H9 (cell line): ENCODE measurements around the gene SCGB2B2. TPM values are rescaled to one million over a fixed set of nuclear protein-coding genes. Genes with fewer than 3 reads are reported as not detected.

Experiments
- DNase-seq: peaks from one replicate; pipeline ENCODE4 v3.0.0-alpha.2; 2017
- H2AFZ ChIP-seq: one replicate; pipeline ENCODE4 v1.6.1; 2013; ENCODE audit warnings: mild to moderate bottlenecking, low read length, control low read depth, moderate library complexity
- H2AK5ac ChIP-seq: 2 replicates; pipeline ENCODE4 v1.6.1; 2013; ENCODE audit warnings: low read length, control low read depth, mixed read lengths; ENCODE audit not compliant: insufficient read length
- H2BK120ac ChIP-seq: one replicate; pipeline ENCODE4 v1.6.1; 2013; ENCODE audit warnings: low read depth, mild to moderate bottlenecking, low read length, control low read depth, inconsistent platforms; ENCODE audit not compliant: poor library complexity, severe bottlenecking
- H2BK12ac ChIP-seq: 2 replicates; pipeline ENCODE4 v1.6.1; 2013; ENCODE audit warnings: low read length, control low read depth, mixed read lengths, low read depth; ENCODE audit not compliant: insufficient read length
- H2BK15ac ChIP-seq: 2 replicates; pipeline ENCODE4 v1.6.1; 2013; ENCODE audit warnings: low read depth, low read length, control low read depth
- H2BK20ac ChIP-seq: one replicate; pipeline ENCODE4 v1.6.1; 2013; ENCODE audit warnings: low read depth, mild to moderate bottlenecking, low read length, control low read depth, inconsistent platforms; ENCODE audit not compliant: poor library complexity, severe bottlenecking
- H2BK5ac ChIP-seq: 2 replicates; pipeline ENCODE4 v1.6.1; 2013; ENCODE audit warnings: low read length, control low read depth, mixed read lengths; ENCODE audit not compliant: insufficient read length
- H3K14ac ChIP-seq: 2 replicates; pipeline ENCODE4 v1.6.1; 2013; ENCODE audit warnings: low read length, control low read depth; ENCODE audit not compliant: insufficient read depth
- H3K18ac ChIP-seq: 2 replicates; pipeline ENCODE4 v1.6.1; 2013; ENCODE audit warnings: low read depth, mild to moderate bottlenecking, mixed read lengths, low read length, control low read depth; ENCODE audit not compliant: insufficient read length
- H3K23ac ChIP-seq: 2 replicates; pipeline ENCODE4 v1.6.1; 2013; ENCODE audit warnings: low read length, control low read depth, mixed read lengths, low read depth; ENCODE audit not compliant: insufficient read length
- H3K23me2 ChIP-seq: 2 replicates; pipeline ENCODE4 v1.6.1; 2013; ENCODE audit warnings: low read depth, mild to moderate bottlenecking, mixed read lengths, low read length, control low read depth; ENCODE audit not compliant: insufficient read length, poor library complexity, severe bottlenecking
- H3K27ac ChIP-seq: 2 replicates; pipeline ENCODE4 v1.5.1; 2013; ENCODE audit warnings: low read length, control low read depth, mixed read lengths, low read depth; ENCODE audit not compliant: insufficient read length
- H3K27me3 ChIP-seq: 2 replicates; pipeline ENCODE4 v1.6.1; 2013; ENCODE audit warnings: low read length, control low read depth, inconsistent platforms; ENCODE audit not compliant: insufficient read depth
- H3K4ac ChIP-seq: 2 replicates; pipeline ENCODE4 v1.6.1; 2013; ENCODE audit warnings: low read depth, mild to moderate bottlenecking, control low read depth, inconsistent platforms, low read length, moderate library complexity
- H3K4me1 ChIP-seq: 2 replicates; pipeline ENCODE4 v1.6.1; 2013; ENCODE audit warnings: low read length, control low read depth, inconsistent platforms; ENCODE audit not compliant: insufficient read depth
- H3K4me2 ChIP-seq: 2 replicates; pipeline ENCODE4 v1.6.1; 2013; ENCODE audit warnings: low read length, control low read depth, mixed read lengths; ENCODE audit not compliant: insufficient read length, insufficient read depth
- H3K56ac ChIP-seq: 2 replicates; pipeline ENCODE4 v1.6.1; 2013; ENCODE audit warnings: low read depth, mild to moderate bottlenecking, mixed read lengths, low read length, control low read depth; ENCODE audit not compliant: insufficient read length
- H3K79me1 ChIP-seq: 2 replicates; pipeline ENCODE4 v1.6.1; 2013; ENCODE audit warnings: low read depth, mild to moderate bottlenecking, moderate library complexity, low read length, control low read depth, inconsistent platforms; ENCODE audit not compliant: insufficient read depth, poor library complexity, severe bottlenecking
- H3K79me2 ChIP-seq: 2 replicates; pipeline ENCODE4 v1.6.1; 2013; ENCODE audit warnings: low read length, control low read depth, inconsistent platforms; ENCODE audit not compliant: insufficient read depth
- H3K9ac ChIP-seq: 2 replicates; pipeline ENCODE4 v1.6.1; 2013; ENCODE audit warnings: low read length, control low read depth, mixed read lengths; ENCODE audit not compliant: insufficient read length; ENCODE audit errors: extremely low read depth
- H3K9me3 ChIP-seq: one replicate; pipeline ENCODE4 v1.6.1; 2013; ENCODE audit warnings: low read depth, low read length, inconsistent platforms; ENCODE audit not compliant: control insufficient read depth
- H3T11ph ChIP-seq: one replicate; pipeline ENCODE4 v1.6.1; 2013; ENCODE audit warnings: mild to moderate bottlenecking, low read length, control low read depth, inconsistent platforms
- H4K20me1 ChIP-seq: one replicate; pipeline ENCODE4 v1.6.1; 2013; ENCODE audit not compliant: control insufficient read depth, insufficient read length, insufficient read depth
- H4K5ac ChIP-seq: 2 replicates; pipeline ENCODE4 v1.6.1; 2013; ENCODE audit warnings: low read depth, mild to moderate bottlenecking, mixed read lengths, low read length, control low read depth; ENCODE audit not compliant: insufficient read length
- H4K8ac ChIP-seq: replicated peaks from 2 replicates; pipeline ENCODE4 v1.6.1; 2013; ENCODE audit warnings: low read length, control low read depth, mixed read lengths, low read depth; ENCODE audit not compliant: insufficient read length
- H4K91ac ChIP-seq: 2 replicates; pipeline ENCODE4 v1.6.1; 2013; ENCODE audit warnings: low read depth, mild to moderate bottlenecking, moderate library complexity, mixed read lengths, low read length, control low read depth; ENCODE audit not compliant: insufficient read length
- H3K27ac Mint-ChIP-seq, 3 experiments: 2 replicates in 2 of 3; 3 replicates in 1 of 3; pipeline ENCODE4 v1.8.0; 2020 to 2021; ENCODE audit warnings: mixed read lengths in 3 of 3, mild to moderate bottlenecking in 1 of 3, moderate library complexity in 1 of 3
- H3K27me3 Mint-ChIP-seq: 2 replicates; pipeline ENCODE4 v1.8.0; 2021; ENCODE audit warnings: low read depth, mild to moderate bottlenecking, moderate library complexity, mixed read lengths
- H3K36me3 Mint-ChIP-seq, 3 experiments: 2 replicates in 2 of 3; 3 replicates in 1 of 3; pipeline ENCODE4 v1.8.0; 2020 to 2021; ENCODE audit warnings: low read depth in 3 of 3, mixed read lengths in 3 of 3; ENCODE audit not compliant: insufficient read depth in 1 of 3
- H3K4me1 Mint-ChIP-seq, 2 experiments: 2 replicates each; pipeline ENCODE4 v1.8.0; 2020; ENCODE audit warnings: mixed read lengths in 2 of 2
- H3K4me3 Mint-ChIP-seq, 2 experiments: 2 replicates in 1 of 2; 3 replicates in 1 of 2; pipeline ENCODE4 v1.8.0; 2020 to 2021; ENCODE audit warnings: mild to moderate bottlenecking in 2 of 2, mixed read lengths in 2 of 2, moderate library complexity in 1 of 2
- H3K9me3 Mint-ChIP-seq, 2 experiments: 2 replicates in 1 of 2; 3 replicates in 1 of 2; pipeline ENCODE4 v1.8.0; 2020; ENCODE audit warnings: mild to moderate bottlenecking in 2 of 2, mixed read lengths in 2 of 2, moderate library complexity in 1 of 2
- WGBS: extraction: QIAGEN DNeasy Blood & Tissue Kit; methylation state at CpG from one replicate; pipeline ENCODE4 v1.1.7; 2013; ENCODE audit warnings: missing lambda C conversion rate, low lambda C conversion rate, mixed read lengths; ENCODE audit not compliant: insufficient read length; ENCODE audit errors: extremely low coverage; 5-methylcytosine and 5-hydroxymethylcytosine counted together
- total RNA-seq: library from RNA; stranded (reverse); gene quantifications from 2 replicates; pipeline ENCODE4 v1.2.1, GENCODE V29; 2021
- TF ChIP-seq, protein P1 (sequence below): fragments of 200-600 bp; sonication (generic); conservative IDR thresholded peaks from 3 replicates; pipeline ENCODE4 v1.8.0; 2021; ENCODE audit warnings: antibody characterized with exemption, mild to moderate bottlenecking

The SCGB2B2 gene
- total RNA-seq, 1 experiment from 2014 or later: not detected

GRCh38 chr19:34678085-34678412, 1.1 kb upstream of the SCGB2B2 start:
- H4K20me1 ChIP-seq: no peaks in the 10 kb centered on the region
- Mint-ChIP-seq H3K27me3 (peaks cover 25% of the 10 kb centered on the region), H3K9me3 (peaks cover 33 to 42% of the 10 kb centered on the region in 2 experiments), H3K4me1 (peaks cover 11 to 12% of the 10 kb centered on the region in 2 experiments), H3K27ac (peak overlapping the region; percentile 80 to 95 (median 94)), H3K4me3 (peak overlapping the region; percentile 88 to 92), H3K36me3 (peaks cover 42 to 48% (median 43%) of the 10 kb centered on the region in 3 experiments)
- no peak overlapping the region for H3K23ac ChIP-seq
- H3K27me3 ChIP-seq: no peaks in the 10 kb centered on the region
- H2BK12ac ChIP-seq: no peak overlapping the region
- H2BK120ac ChIP-seq: no peak overlapping the region
- H2BK5ac ChIP-seq: no peak overlapping the region
- H3K23me2 ChIP-seq: peaks cover 18% of the 10 kb centered on the region
- H2BK15ac ChIP-seq: no peak overlapping the region
- no peak overlapping the region for H3K56ac ChIP-seq
- no peak overlapping the region for H4K5ac ChIP-seq
- no peak overlapping the region for H2AFZ ChIP-seq
- H3K4ac ChIP-seq: no peak overlapping the region
- peak overlapping the region; percentile 92 for H3K18ac ChIP-seq
- H4K91ac ChIP-seq: no peak overlapping the region
- no peaks in the 10 kb centered on the region for H3K79me1 ChIP-seq
- WGBS: no CpG with 5 or more reads among the region's 20 CpGs
- no peaks in the 10 kb centered on the region for H3K79me2 ChIP-seq
- no peaks in the 10 kb centered on the region for H3K9me3 ChIP-seq
- H2AK5ac ChIP-seq: no peak overlapping the region
- no peak overlapping the region for H4K8ac ChIP-seq
- H3K4me2 ChIP-seq: peak overlapping the region; percentile 67
- TF ChIP-seq, protein P1, sequence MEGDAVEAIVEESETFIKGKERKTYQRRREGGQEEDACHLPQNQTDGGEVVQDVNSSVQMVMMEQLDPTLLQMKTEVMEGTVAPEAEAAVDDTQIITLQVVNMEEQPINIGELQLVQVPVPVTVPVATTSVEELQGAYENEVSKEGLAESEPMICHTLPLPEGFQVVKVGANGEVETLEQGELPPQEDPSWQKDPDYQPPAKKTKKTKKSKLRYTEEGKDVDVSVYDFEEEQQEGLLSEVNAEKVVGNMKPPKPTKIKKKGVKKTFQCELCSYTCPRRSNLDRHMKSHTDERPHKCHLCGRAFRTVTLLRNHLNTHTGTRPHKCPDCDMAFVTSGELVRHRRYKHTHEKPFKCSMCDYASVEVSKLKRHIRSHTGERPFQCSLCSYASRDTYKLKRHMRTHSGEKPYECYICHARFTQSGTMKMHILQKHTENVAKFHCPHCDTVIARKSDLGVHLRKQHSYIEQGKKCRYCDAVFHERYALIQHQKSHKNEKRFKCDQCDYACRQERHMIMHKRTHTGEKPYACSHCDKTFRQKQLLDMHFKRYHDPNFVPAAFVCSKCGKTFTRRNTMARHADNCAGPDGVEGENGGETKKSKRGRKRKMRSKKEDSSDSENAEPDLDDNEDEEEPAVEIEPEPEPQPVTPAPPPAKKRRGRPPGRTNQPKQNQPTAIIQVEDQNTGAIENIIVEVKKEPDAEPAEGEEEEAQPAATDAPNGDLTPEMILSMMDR: no peak
- H2BK20ac ChIP-seq: no peak overlapping the region
- peak overlapping the region; percentile 90 for H3K9ac ChIP-seq
- H3K4me1 ChIP-seq: peaks cover 4% of the 10 kb centered on the region; the same call in 1 of the 2 replicates
- H3K14ac ChIP-seq: no peak overlapping the region; the same call in 1 of the 2 replicates
- no peak overlapping the region for H3K27ac ChIP-seq
- DNase-seq: no peak
- H3T11ph ChIP-seq: no peak overlapping the region
